Parathyroid adenoma (tissue), 2 donors: ENCODE results near the gene RAB22A.

Experiments used
- H2AFZ ChIP-seq: fragments of 300-600 bp; sonication (generic); one replicate; pipeline ENCODE4 v1.7.0; 2017; ENCODE audit warnings: antibody characterized with exemption, mild to moderate bottlenecking
- H3K27ac ChIP-seq: fragments of 300-600 bp; sonication (generic); one replicate; pipeline ENCODE4 v1.7.0; 2017
- H3K27me3 ChIP-seq: fragments of 300-600 bp; sonication (generic); one replicate; pipeline ENCODE4 v1.7.0; 2017; ENCODE audit warnings: low read length; ENCODE audit not compliant: control insufficient read depth, insufficient read depth
- H3K36me3 ChIP-seq: fragments of 300-600 bp; sonication (generic); one replicate; pipeline ENCODE4 v1.7.0; 2017; ENCODE audit warnings: low read length; ENCODE audit not compliant: control insufficient read depth, insufficient read depth
- H3K4me1 ChIP-seq: fragments of 300-600 bp; sonication (generic); one replicate; pipeline ENCODE4 v1.7.0; 2017; ENCODE audit warnings: control low read depth
- H3K4me2 ChIP-seq: fragments of 300-600 bp; sonication (generic); one replicate; pipeline ENCODE4 v1.7.0; 2017; ENCODE audit warnings: low read length
- H3K4me3 ChIP-seq: fragments of 300-600 bp; sonication (generic); one replicate; pipeline ENCODE4 v1.7.0; 2017; ENCODE audit warnings: low read depth, low read length
- H3K79me2 ChIP-seq: fragments of 300-600 bp; sonication (generic); one replicate; pipeline ENCODE4 v1.7.0; 2017; ENCODE audit warnings: control low read depth
- H3K9ac ChIP-seq: fragments of 300-600 bp; sonication (generic); one replicate; pipeline ENCODE4 v1.7.0; 2017; ENCODE audit warnings: mild to moderate bottlenecking
- H3K9me3 ChIP-seq: fragments of 300-600 bp; sonication (generic); one replicate; pipeline ENCODE4 v1.7.0; 2017; ENCODE audit warnings: low read length; ENCODE audit not compliant: control insufficient read depth
- CTCF ChIP-seq: fragments of 300-600 bp; sonication (generic); IDR thresholded peaks from one replicate; pipeline ENCODE4 v1.7.0; 2017; ENCODE audit warnings: antibody characterized with exemption, mild to moderate bottlenecking
- donor health status: primary hyperparathyroidism.

Gene RAB22A

GRCh38 chr20:58327211-58327610 is 17.7 kb downstream of the RAB22A start:
- no peaks in the 10 kb centered on the region for H3K9me3 ChIP-seq
- no peak overlapping the region for H2AFZ ChIP-seq
- H3K36me3 ChIP-seq = no peaks in the 10 kb centered on the region
- no peak overlapping the region for H3K4me3 ChIP-seq
- no peak overlapping the region for H3K4me2 ChIP-seq
- peaks cover 31% of the 10 kb centered on the region for H3K79me2 ChIP-seq
- no peaks in the 10 kb centered on the region for H3K27me3 ChIP-seq
- H3K4me1 ChIP-seq = no peaks in the 10 kb centered on the region
- H3K27ac ChIP-seq = no peak overlapping the region
- no peak for TF ChIP-seq CTCF
- no peak overlapping the region for H3K9ac ChIP-seq

- Histone ChIP-seq H3K4me1 (no peaks in the 10 kb centered on the region), H3K4me2 (no peak overlapping the region), H3K36me3 (no peaks in the 10 kb centered on the region), H3K4me3 (no peak overlapping the region), H2AFZ (no peak overlapping the region), H3K79me2 (peaks cover 31% of the 10 kb centered on the region), H3K27me3 (no peaks in the 10 kb centered on the region), H3K9ac (no peak overlapping the region), H3K27ac (no peak overlapping the region), H3K9me3 (no peaks in the 10 kb centered on the region)
- TF ChIP-seq CTCF = no peak
Observed at GRCh38 chr20:58328836-58329235, 19.3 kb downstream of the RAB22A start.

GRCh38 chr20:58329711-58330110 is 20.2 kb downstream of the RAB22A start:
- H3K9ac ChIP-seq = no peak overlapping the region
- H3K36me3 ChIP-seq = no peaks in the 10 kb centered on the region
- H3K27ac ChIP-seq = no peak overlapping the region
- H3K9me3 ChIP-seq = no peaks in the 10 kb centered on the region
- H3K4me1 ChIP-seq = no peaks in the 10 kb centered on the region
- H3K4me2 ChIP-seq = no peak overlapping the region
- no peak for TF ChIP-seq CTCF
- H3K4me3 ChIP-seq = no peak overlapping the region
- H3K27me3 ChIP-seq = no peaks in the 10 kb centered on the region
- H3K79me2 ChIP-seq = peaks cover 24% of the 10 kb centered on the region
- H2AFZ ChIP-seq = no peak overlapping the region

GRCh38 chr20:58330249-58330648 is 20.7 kb downstream of the RAB22A start:
- Histone ChIP-seq H2AFZ (no peak overlapping the region), H3K9ac (no peak overlapping the region), H3K4me1 (no peaks in the 10 kb centered on the region), H3K4me2 (no peak overlapping the region), H3K4me3 (no peak overlapping the region), H3K9me3 (no peaks in the 10 kb centered on the region), H3K36me3 (no peaks in the 10 kb centered on the region), H3K27me3 (no peaks in the 10 kb centered on the region), H3K79me2 (peaks cover 18% of the 10 kb centered on the region), H3K27ac (no peak overlapping the region)
- TF ChIP-seq CTCF = no peak

GRCh38 chr20:58330687-58331086 is 21.2 kb downstream of the RAB22A start:
- Histone ChIP-seq H3K27ac (no peak overlapping the region), H3K9ac (no peak overlapping the region), H3K79me2 (peaks cover 18% of the 10 kb centered on the region), H3K4me1 (no peaks in the 10 kb centered on the region), H3K36me3 (no peaks in the 10 kb centered on the region), H3K4me3 (no peak overlapping the region), H2AFZ (no peak overlapping the region), H3K4me2 (no peak overlapping the region), H3K27me3 (no peaks in the 10 kb centered on the region), H3K9me3 (no peaks in the 10 kb centered on the region)
- TF ChIP-seq CTCF = no peak
